MM.1S (cell line): Measurements from ENCODE around the gene SETD5.

Experiments
- DNase-seq: peaks from one replicate; pipeline ENCODE4 v3.0.0-alpha.2; 2015
- H2AFZ ChIP-seq: fragments of 300-600 bp; sonication (generic); 2 replicates; pipeline ENCODE4 v1.6.0; 2016; ENCODE audit warnings: antibody characterized with exemption, low read length
- H3F3A ChIP-seq: fragments of 300-600 bp; sonication (generic); 2 replicates; pipeline ENCODE4 v1.6.1; 2016; ENCODE audit warnings: mild to moderate bottlenecking, antibody characterized with exemption, low read length, moderate library complexity, mixed read lengths; ENCODE audit not compliant: insufficient read depth
- H3K27ac ChIP-seq: fragments of 300-600 bp; sonication (generic); 2 replicates; pipeline ENCODE4 v1.5.1; 2016; ENCODE audit warnings: mild to moderate bottlenecking, low read length
- H3K27me3 ChIP-seq: fragments of 300-600 bp; sonication (generic); replicated peaks from 2 replicates; pipeline ENCODE4 v1.6.0; 2016; ENCODE audit warnings: low read length; ENCODE audit not compliant: insufficient read depth
- H3K36me3 ChIP-seq: fragments of 300-600 bp; sonication (generic); replicated peaks from 2 replicates; pipeline ENCODE4 v1.6.1; 2016; ENCODE audit warnings: mild to moderate bottlenecking, low read length, mixed read lengths; ENCODE audit not compliant: insufficient read depth
- H3K4me1 ChIP-seq: fragments of 300-600 bp; sonication (generic); 2 replicates; pipeline ENCODE4 v1.6.1; 2016; ENCODE audit warnings: low read length, mixed read lengths
- H3K4me2 ChIP-seq: fragments of 300-600 bp; sonication (generic); 2 replicates; pipeline ENCODE4 v1.6.0; 2016; ENCODE audit warnings: low read depth, low read length
- H3K4me3 ChIP-seq: fragments of 300-600 bp; sonication (generic); 2 replicates; pipeline ENCODE4 v1.5.1; 2016; ENCODE audit warnings: low read length, mixed read lengths
- H3K79me2 ChIP-seq: fragments of 300-600 bp; sonication (generic); 2 replicates; pipeline ENCODE4 v1.6.1; 2016; ENCODE audit warnings: mixed run types, low read length, mixed read lengths
- H3K9ac ChIP-seq: fragments of 300-600 bp; sonication (generic); 2 replicates; pipeline ENCODE4 v1.6.1; 2016; ENCODE audit warnings: low read length, mixed read lengths
- H3K9me2 ChIP-seq: fragments of 300-600 bp; sonication (generic); replicated peaks from 2 replicates; pipeline ENCODE4 v1.6.1; 2016; ENCODE audit warnings: mild to moderate bottlenecking, low read length, mixed read lengths; ENCODE audit not compliant: insufficient read depth
- H3K9me3 ChIP-seq: fragments of 300-600 bp; sonication (generic); replicated peaks from 2 replicates; pipeline ENCODE4 v1.6.1; 2016; ENCODE audit warnings: mild to moderate bottlenecking, low read length, mixed read lengths; ENCODE audit not compliant: insufficient read depth
- H4K20me1 ChIP-seq: fragments of 300-600 bp; sonication (generic); 2 replicates; pipeline ENCODE4 v1.6.1; 2016; ENCODE audit warnings: mild to moderate bottlenecking, low read length, moderate library complexity, mixed read lengths; ENCODE audit not compliant: insufficient read depth
- CTCF ChIP-seq: fragments of 300-600 bp; sonication (generic); IDR thresholded peaks from 2 replicates; pipeline ENCODE4 v1.5.1; 2016; ENCODE audit warnings: antibody characterized with exemption, low read length, mixed read lengths
- EZH2 ChIP-seq: fragments of 300-600 bp; sonication (generic); optimal IDR thresholded peaks from 2 replicates; pipeline ENCODE3; 2017; ENCODE audit warnings: low read depth, mild to moderate bottlenecking, antibody characterized with exemption, low read length, mixed read lengths
- EZH2phosphoT487 ChIP-seq: fragments of 300-600 bp; sonication (generic); IDR thresholded peaks from 2 replicates; pipeline ENCODE4 v1.6.1; 2018; ENCODE audit warnings: antibody characterized with exemption, low read length

The SETD5 gene

DNA sequence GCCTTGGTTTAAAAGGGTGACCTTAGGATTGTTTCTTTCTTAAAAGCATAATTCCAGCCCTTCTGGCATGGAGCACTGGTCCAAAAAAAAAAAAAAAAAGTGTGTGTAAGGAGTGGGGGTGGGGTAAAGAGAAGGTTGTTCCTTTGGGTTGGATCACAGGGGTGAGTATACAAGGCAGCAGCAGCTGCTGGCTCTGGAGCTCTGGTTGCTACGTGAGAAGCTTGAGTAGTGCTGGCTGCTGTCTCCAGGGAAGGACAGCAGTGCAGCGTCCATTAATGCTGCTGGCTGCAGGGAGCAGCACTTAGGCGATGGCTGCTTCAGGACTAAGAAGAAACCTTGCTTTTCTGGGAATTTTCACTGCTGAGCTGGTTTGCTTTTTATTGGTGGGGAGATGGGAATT, 2.3 kb downstream of the SETD5 start:
- H3K4me3 ChIP-seq: peak overlapping the region; percentile 88
- H3K27ac ChIP-seq: no peak overlapping the region
- H3K4me2 ChIP-seq: peak overlapping the region; percentile 77
- peaks cover 25% of the 10 kb centered on the region for H3K4me1 ChIP-seq
- H3K27me3 ChIP-seq: no peaks in the 10 kb centered on the region
- peaks cover under 1% of the 10 kb centered on the region; the same call in 1 of the 2 replicates for H3K36me3 ChIP-seq
- no peak overlapping the region for H2AFZ ChIP-seq
- no peak for TF ChIP-seq EZH2
- TF ChIP-seq CTCF: no peak
- no peak for TF ChIP-seq EZH2phosphoT487
- peak; percentile 23 for DNase-seq
- H3F3A ChIP-seq: peaks cover 29% of the 10 kb centered on the region; the same call in 1 of the 2 replicates
- H3K9me3 ChIP-seq: no peaks in the 10 kb centered on the region
- H3K9ac ChIP-seq: peak overlapping the region; percentile 98
- peaks cover 86% of the 10 kb centered on the region for H3K79me2 ChIP-seq
- peaks cover 59% of the 10 kb centered on the region for H4K20me1 ChIP-seq
- H3K9me2 ChIP-seq: no peaks in the 10 kb centered on the region

- H2AFZ ChIP-seq: no peak overlapping the region
- peaks cover 16% of the 10 kb centered on the region for H3K4me1 ChIP-seq
- TF ChIP-seq EZH2phosphoT487: no peak
- no peak for TF ChIP-seq EZH2
- TF ChIP-seq CTCF: no peak
- H3K4me2 ChIP-seq: peak overlapping the region; percentile 77
- no peak overlapping the region for H3K27ac ChIP-seq
- peaks cover 26% of the 10 kb centered on the region; the same call in 1 of the 2 replicates for H3F3A ChIP-seq
- no peaks in the 10 kb centered on the region for H3K27me3 ChIP-seq
- 0 out of 2 replicates have a peak, but pooled peaks cover 1% of the 10 kb centered on the region for H3K36me3 ChIP-seq
- H3K4me3 ChIP-seq: 0 out of 2 replicates have a peak overlapping the region, but pooled peaks have one; percentile 0
- no peaks in the 10 kb centered on the region for H3K9me2 ChIP-seq
- H3K79me2 ChIP-seq: peaks cover 86% of the 10 kb centered on the region
- DNase-seq: no peak
- peaks cover 68% of the 10 kb centered on the region for H4K20me1 ChIP-seq
- H3K9ac ChIP-seq: no peak overlapping the region
- no peaks in the 10 kb centered on the region for H3K9me3 ChIP-seq
Measured at GRCh38 chr3:9400616-9401015, 3.2 kb downstream of the SETD5 start.

DNA sequence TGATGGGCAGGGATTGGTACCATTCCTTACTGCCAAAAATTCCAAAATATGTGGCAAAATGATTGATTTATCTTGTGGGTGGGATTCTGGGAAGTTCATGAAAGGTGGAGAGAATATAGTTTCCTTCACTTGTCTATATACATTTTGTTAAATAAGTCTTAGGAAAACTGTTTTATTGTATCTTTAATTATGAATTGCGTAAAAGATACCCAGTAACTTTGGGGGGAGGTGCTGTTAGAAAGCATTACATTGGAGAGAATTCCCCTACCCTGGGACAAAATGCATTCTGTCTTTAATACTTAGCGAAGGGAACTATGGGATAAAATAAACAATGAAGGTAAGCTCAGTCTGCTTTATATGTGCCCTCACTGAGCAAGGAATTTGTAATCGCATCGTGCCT, 4.6 kb downstream of the SETD5 start:
- no peak overlapping the region for H3K27ac ChIP-seq

More for the DNA sequence above, 4.6 kb downstream of the SETD5 start:
- no peaks in the 10 kb centered on the region for H3K27me3 ChIP-seq
- H3K4me1 ChIP-seq: peaks cover 16% of the 10 kb centered on the region
- TF ChIP-seq CTCF (no peak), EZH2phosphoT487 (no peak), EZH2 (no peak)
- H3K9me2 ChIP-seq: no peaks in the 10 kb centered on the region
- H2AFZ ChIP-seq: no peak overlapping the region
- H3K36me3 ChIP-seq: 0 out of 2 replicates have a peak, but pooled peaks cover 6% of the 10 kb centered on the region
- H3K4me3 ChIP-seq: no peak overlapping the region
- H3K9ac ChIP-seq: no peak overlapping the region
- peaks cover 16% of the 10 kb centered on the region; the same call in 1 of the 2 replicates for H3F3A ChIP-seq
- peaks cover 93% of the 10 kb centered on the region for H3K79me2 ChIP-seq
- H4K20me1 ChIP-seq: peaks cover 82% of the 10 kb centered on the region
- no peak overlapping the region for H3K4me2 ChIP-seq
- no peak for DNase-seq
- H3K9me3 ChIP-seq: no peaks in the 10 kb centered on the region
